IPS DF 6.9 (cell line): Measurements from ENCODE around the gene TREML4.

Experiments used
- DNase-seq: peaks from one replicate; pipeline ENCODE4 v3.0.0-alpha.2; 2013; ENCODE audit warnings: low read depth, low spot score
- H3K27ac ChIP-seq: one replicate; pipeline ENCODE4 v1.5.1; 2013; ENCODE audit warnings: low read length, control low read depth
- H3K27me3 ChIP-seq: 2 replicates; pipeline ENCODE4 v1.6.1; 2013; ENCODE audit warnings: mild to moderate bottlenecking, low read length; ENCODE audit not compliant: control insufficient read depth, insufficient read depth
- H3K36me3 ChIP-seq: 2 replicates; pipeline ENCODE4 v1.6.1; 2013; ENCODE audit warnings: low read length; ENCODE audit not compliant: control insufficient read depth, insufficient read depth
- H3K4me1 ChIP-seq: 2 replicates; pipeline ENCODE4 v1.6.1; 2013; ENCODE audit warnings: low read length; ENCODE audit not compliant: control insufficient read depth, insufficient read depth
- H3K4me3 ChIP-seq: 2 replicates; pipeline ENCODE4 v1.5.1; 2013; ENCODE audit warnings: mild to moderate bottlenecking, low read length
- H3K9me3 ChIP-seq: 2 replicates; pipeline ENCODE4 v1.6.1; 2013; ENCODE audit warnings: low read length, inconsistent platforms; ENCODE audit not compliant: control insufficient read depth, insufficient read depth
- WGBS: extraction: QIAGEN DNeasy Blood & Tissue Kit; methylation state at CpG from one replicate; pipeline ENCODE4 v1.1.7; 2013; ENCODE audit warnings: mixed read lengths, missing lambda C conversion rate; ENCODE audit not compliant: insufficient read length, insufficient coverage; 5-methylcytosine and 5-hydroxymethylcytosine counted together

Gene TREML4

GRCh38 chr6:41208439-41209106 is 19.6 kb upstream of the TREML4 start:
- no peak overlapping the region for H3K4me3 ChIP-seq
- no peaks in the 10 kb centered on the region for H3K27me3 ChIP-seq
- no peaks in the 10 kb centered on the region for H3K4me1 ChIP-seq
- H3K9me3 ChIP-seq: no peaks in the 10 kb centered on the region
- no peak overlapping the region for H3K27ac ChIP-seq
- no peak for DNase-seq
- H3K36me3 ChIP-seq: no peaks in the 10 kb centered on the region
- no CpG with 5 or more reads among the region's 7 CpGs for WGBS

DNA sequence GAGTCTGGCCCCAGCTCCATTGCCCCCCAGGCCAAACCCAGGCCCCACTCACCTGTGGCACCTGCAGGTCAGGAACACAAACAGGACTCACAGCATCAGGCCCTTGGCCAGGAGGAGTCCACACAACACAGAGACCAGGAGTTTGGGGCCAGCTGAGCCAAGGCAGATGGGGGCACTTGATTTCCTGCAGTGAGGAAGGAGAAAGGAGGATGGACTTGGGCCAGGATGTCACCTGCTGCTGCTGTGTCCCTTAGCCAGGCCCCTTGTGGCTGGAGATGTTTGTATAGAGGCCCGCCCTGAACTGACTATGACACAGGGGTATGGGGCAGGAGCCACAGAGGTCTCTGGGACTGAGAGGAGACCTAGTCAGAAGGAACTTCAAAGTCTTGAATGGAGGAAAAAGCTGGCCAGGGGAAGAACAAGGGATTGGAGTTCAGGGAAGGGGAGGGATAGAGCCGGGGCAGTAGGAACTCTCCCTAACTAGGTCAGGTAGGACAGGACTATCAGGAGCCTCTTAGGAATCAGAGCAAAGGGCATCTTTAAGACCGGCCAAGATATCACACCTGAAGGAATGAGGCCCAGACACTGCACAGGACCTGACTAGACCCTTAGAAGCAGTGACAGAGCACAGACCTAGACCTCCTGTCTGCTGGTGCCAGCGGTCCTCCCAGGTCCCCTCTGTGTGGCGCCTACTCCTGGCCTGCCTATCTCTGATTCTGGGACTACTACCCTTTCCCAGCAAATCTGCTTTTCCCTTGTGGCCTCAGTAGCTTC is 18.4 kb upstream of the TREML4 start:
- no peak for DNase-seq
- no peak overlapping the region for H3K4me3 ChIP-seq
- H3K9me3 ChIP-seq: no peaks in the 10 kb centered on the region; the same call in 1 of the 2 replicates
- H3K27me3 ChIP-seq: no peaks in the 10 kb centered on the region
- H3K4me1 ChIP-seq: no peaks in the 10 kb centered on the region
- WGBS: no CpG with 5 or more reads among the region's 5 CpGs
- H3K27ac ChIP-seq: no peak overlapping the region
- H3K36me3 ChIP-seq: no peaks in the 10 kb centered on the region

DNA sequence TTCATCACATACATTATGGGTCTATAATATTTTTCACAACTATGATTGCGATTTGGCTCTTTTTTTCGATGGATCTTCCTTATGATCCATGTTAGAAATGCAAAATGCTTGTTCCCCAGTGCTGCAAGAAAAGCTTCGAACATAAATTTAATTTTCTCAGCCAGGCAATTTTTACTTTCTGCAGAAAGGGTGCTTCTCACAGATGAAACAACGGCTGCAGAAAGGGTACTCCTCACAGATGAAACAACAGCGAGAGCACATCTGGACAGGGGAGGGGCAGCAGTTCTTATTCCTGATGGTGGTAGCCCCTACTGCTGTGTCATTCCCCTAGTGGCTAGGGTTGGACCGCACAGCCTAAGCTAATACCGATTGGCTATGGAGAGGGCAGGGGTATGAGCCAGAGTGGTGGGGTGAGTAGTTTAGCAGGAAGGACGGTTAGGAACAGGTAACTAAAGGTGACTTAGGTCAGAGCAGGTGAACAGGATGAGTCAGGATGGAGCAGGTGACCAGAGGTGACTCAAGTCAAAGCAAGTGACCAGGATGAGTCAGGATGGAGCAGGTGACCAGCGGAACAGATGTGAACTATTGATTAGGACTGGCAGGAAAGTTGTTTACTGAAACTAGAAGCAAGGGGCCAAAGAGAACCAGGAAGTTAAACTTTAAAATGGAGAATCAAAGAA is 13.4 kb upstream of the TREML4 start:
- H3K36me3 ChIP-seq: no peaks in the 10 kb centered on the region
- no peak for DNase-seq
- WGBS: no CpG with 5 or more reads among the region's 9 CpGs
- no peaks in the 10 kb centered on the region for H3K27me3 ChIP-seq
- no peak overlapping the region for H3K27ac ChIP-seq
- no peak overlapping the region for H3K4me3 ChIP-seq
- no peaks in the 10 kb centered on the region for H3K4me1 ChIP-seq
- H3K9me3 ChIP-seq: no peaks in the 10 kb centered on the region; the same call in 1 of the 2 replicates

DNA sequence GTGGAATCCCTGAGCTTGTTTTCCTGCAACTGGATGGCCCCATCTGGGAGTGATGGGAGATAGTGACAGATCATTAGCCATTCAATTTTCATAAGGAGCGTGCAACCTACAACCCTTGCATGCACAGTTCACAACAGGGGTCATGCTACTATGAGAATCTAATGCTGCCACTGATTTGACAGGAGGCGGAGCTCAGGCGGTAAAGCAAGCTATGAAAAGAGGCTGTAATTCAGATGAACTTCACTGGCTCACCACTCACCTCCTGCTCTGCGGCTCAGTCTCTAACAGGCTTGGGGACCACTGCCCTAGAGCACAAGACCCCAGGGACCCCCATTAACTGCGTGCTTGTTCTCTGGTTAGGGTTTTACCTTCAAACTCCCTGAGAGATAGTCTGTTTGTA is 12.4 kb upstream of the TREML4 start:
- H3K9me3 ChIP-seq: no peaks in the 10 kb centered on the region; the same call in 1 of the 2 replicates
- H3K4me1 ChIP-seq: no peaks in the 10 kb centered on the region
- DNase-seq: no peak
- H3K36me3 ChIP-seq: no peaks in the 10 kb centered on the region
- H3K27me3 ChIP-seq: no peaks in the 10 kb centered on the region
- H3K4me3 ChIP-seq: no peak overlapping the region
- H3K27ac ChIP-seq: no peak overlapping the region
- WGBS: no CpG with 5 or more reads among the region's 5 CpGs

DNA sequence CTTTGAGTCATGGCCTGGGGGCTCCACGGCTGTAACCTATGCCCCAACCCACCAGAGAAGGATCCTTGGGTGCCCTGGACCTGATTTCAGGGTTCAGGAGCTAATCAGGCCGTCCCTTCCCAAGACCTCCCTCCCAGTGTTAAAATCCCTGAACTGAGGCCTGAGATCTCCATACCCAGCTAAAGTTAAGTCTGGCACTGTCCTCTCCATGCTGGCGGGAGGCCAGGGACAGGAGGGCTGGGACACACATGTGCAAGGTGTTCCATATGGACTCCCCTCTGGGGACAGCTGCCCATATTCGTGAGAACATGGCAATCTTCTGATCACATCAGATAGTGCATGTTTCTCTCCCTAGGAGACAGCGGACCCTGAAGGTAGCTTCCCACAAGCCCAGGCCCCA is 11.5 kb upstream of the TREML4 start:
- Histone ChIP-seq H3K36me3 (no peaks in the 10 kb centered on the region), H3K4me3 (no peak overlapping the region), H3K27me3 (no peaks in the 10 kb centered on the region), H3K4me1 (no peaks in the 10 kb centered on the region), H3K27ac (no peak overlapping the region), H3K9me3 (no peaks in the 10 kb centered on the region; the same call in 1 of the 2 replicates)
- DNase-seq: no peak
- no CpG with 5 or more reads among the region's 5 CpGs for WGBS

DNA sequence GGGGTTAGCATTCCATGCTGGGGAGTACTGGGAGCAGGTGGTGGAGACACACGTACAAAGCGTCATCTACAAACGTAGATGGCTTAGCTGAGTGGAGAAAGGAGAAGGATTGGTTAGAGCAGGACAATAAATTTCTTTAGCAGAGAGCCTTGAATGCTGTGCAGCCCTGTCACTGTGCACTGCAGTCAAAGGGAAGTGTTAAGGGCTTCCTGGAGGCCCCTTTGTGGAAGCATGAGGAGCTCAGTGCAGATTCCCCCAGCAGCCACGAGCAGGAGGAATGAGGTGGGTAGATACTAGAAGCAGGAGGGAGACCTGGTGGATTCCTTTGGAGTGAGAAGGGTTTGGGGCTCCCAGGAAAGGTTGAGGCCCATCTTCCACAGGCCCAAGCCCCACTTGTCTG is 6.1 kb upstream of the TREML4 start:
- no CpG with 5 or more reads among the region's 4 CpGs for WGBS
- Histone ChIP-seq H3K4me3 (no peak overlapping the region), H3K4me1 (no peaks in the 10 kb centered on the region), H3K36me3 (no peaks in the 10 kb centered on the region), H3K9me3 (no peaks in the 10 kb centered on the region), H3K27ac (no peak overlapping the region), H3K27me3 (no peaks in the 10 kb centered on the region)
- DNase-seq: no peak

DNA sequence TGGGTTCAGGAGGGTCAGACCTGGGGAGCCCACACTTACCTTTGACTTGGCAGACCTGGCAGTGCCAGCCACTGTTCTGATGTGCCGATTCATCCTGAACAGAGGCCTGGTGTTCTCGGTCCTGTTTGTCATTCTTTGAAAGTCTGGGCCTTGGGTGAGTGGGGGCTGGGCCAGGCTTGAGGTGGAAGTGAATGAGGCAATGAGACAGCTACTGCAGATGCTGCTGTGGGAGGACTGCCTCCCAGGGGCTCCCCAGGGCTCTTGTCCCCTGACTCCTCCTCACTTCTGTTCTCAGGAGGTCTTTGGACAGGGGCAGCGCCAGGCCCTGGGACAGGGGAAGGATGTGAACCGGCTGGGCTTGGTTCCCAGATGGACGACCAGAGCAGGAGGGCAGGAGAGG is 5.6 kb upstream of the TREML4 start:
- Histone ChIP-seq H3K27me3 (no peaks in the 10 kb centered on the region), H3K4me1 (no peaks in the 10 kb centered on the region), H3K27ac (no peak overlapping the region), H3K4me3 (no peak overlapping the region), H3K9me3 (no peaks in the 10 kb centered on the region), H3K36me3 (no peaks in the 10 kb centered on the region)
- DNase-seq: no peak
- no CpG with 5 or more reads among the region's 5 CpGs for whole genome bisulfite sequencing

DNA sequence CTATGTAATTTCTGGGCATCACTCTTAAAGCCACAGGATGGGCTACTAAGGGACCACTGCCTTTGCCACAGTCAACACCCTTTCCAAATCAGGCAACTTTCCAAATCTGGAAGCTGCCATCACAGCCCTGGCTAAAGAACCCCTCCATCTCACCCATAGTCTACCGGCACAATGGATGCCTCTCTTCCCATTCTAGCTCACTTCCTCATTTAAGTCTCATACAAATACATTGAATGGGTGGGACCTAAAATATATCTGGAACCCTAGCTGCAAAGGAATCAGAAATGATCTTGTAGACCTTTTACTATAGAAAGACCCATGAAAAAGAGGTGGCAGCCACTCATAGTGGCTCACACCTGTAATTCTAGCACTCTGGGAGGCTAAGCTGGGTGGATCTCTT is 3.3 kb upstream of the TREML4 start:
- Histone ChIP-seq H3K4me1 (no peaks in the 10 kb centered on the region), H3K4me3 (no peak overlapping the region), H3K27ac (no peak overlapping the region), H3K36me3 (no peaks in the 10 kb centered on the region), H3K27me3 (no peaks in the 10 kb centered on the region), H3K9me3 (no peaks in the 10 kb centered on the region)
- DNase-seq: no peak
- WGBS: no CpG with 5 or more reads among the region's 1 CpG

DNA sequence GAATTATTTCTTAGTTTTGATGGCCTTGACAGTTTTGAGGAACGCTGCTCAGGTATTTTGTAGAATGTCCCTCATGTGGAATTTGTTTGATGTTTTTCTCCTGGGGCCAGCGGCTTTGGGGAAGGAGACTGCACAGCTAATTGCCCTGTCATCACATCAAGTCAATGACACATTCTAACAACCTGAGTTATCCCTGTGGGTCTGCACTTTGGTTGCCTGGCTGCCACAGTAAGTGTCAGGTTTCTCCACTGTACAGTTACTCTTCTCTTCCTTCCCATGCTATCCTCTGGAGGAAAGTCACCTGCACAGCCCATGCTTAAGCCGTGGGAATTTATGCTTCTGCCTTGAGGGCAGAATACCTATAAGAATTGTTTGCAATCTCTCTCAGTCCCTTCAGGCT is 1.4 kb upstream of the TREML4 start:
- H3K36me3 ChIP-seq: no peaks in the 10 kb centered on the region
- WGBS: no CpG with 5 or more reads among the region's 3 CpGs
- H3K27ac ChIP-seq: no peak overlapping the region
- DNase-seq: no peak
- no peak overlapping the region for H3K4me3 ChIP-seq
- no peaks in the 10 kb centered on the region for H3K4me1 ChIP-seq
- no peaks in the 10 kb centered on the region for H3K9me3 ChIP-seq
- no peaks in the 10 kb centered on the region for H3K27me3 ChIP-seq

DNA sequence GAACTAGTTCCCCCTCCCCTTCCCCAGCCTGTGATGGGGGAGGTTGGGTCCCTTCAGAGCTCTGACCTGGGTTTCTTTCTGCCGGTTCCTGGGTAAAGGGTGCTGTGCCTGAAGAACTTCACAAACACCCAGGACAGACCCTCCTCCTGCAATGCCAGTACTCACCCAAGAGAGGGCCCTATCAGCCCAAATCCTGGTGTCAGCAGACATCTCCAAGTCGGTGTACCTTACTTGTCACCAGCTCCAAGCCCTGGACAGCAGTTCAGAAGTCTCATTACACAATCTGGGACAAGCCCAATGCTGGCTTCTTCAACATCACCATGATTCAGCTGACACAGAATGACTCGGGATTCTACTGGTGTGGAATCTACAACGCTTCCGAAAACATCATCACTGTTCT is 467 bp downstream of the TREML4 start:
- no peaks in the 10 kb centered on the region for H3K4me1 ChIP-seq
- no peaks in the 10 kb centered on the region for H3K9me3 ChIP-seq
- WGBS: no CpG with 5 or more reads among the region's 5 CpGs
- no peak overlapping the region for H3K27ac ChIP-seq
- DNase-seq: no peak
- no peaks in the 10 kb centered on the region for H3K36me3 ChIP-seq
- H3K27me3 ChIP-seq: no peaks in the 10 kb centered on the region
- H3K4me3 ChIP-seq: no peak overlapping the region
